ENCODE measurements around the gene ACTR1B.

- TF ChIP-seq, protein P1, sequence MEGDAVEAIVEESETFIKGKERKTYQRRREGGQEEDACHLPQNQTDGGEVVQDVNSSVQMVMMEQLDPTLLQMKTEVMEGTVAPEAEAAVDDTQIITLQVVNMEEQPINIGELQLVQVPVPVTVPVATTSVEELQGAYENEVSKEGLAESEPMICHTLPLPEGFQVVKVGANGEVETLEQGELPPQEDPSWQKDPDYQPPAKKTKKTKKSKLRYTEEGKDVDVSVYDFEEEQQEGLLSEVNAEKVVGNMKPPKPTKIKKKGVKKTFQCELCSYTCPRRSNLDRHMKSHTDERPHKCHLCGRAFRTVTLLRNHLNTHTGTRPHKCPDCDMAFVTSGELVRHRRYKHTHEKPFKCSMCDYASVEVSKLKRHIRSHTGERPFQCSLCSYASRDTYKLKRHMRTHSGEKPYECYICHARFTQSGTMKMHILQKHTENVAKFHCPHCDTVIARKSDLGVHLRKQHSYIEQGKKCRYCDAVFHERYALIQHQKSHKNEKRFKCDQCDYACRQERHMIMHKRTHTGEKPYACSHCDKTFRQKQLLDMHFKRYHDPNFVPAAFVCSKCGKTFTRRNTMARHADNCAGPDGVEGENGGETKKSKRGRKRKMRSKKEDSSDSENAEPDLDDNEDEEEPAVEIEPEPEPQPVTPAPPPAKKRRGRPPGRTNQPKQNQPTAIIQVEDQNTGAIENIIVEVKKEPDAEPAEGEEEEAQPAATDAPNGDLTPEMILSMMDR (IDR thresholded peaks at IDR 0.05; ENCODE audit: extremely low read depth in 1 of 2, insufficient read depth in 1 of 2, low read depth in 1 of 2, low read length in 2 of 2) = no peak
- TF ChIP-seq POLR2AphosphoS5 (IDR thresholded peaks at IDR 0.05; ENCODE audit: insufficient read depth, low read depth, low read length) = no peak
- TF ChIP-seq JUN (IDR thresholded peaks at IDR 0.05; ENCODE audit: borderline replicate concordance, insufficient read depth, insufficient read length, low read depth) = no peak
- no peak for TF ChIP-seq MAX (IDR thresholded peaks at IDR 0.05; ENCODE audit: insufficient read depth, insufficient read length)
- no peak for TF ChIP-seq EZH2 (IDR thresholded peaks at IDR 0.05; ENCODE audit: borderline replicate concordance, low read depth, low read length, severe bottlenecking)
- no peak for TF ChIP-seq POLR2A (IDR thresholded peaks at IDR 0.05; ENCODE audit: low read depth, low read length)
These were observed 6.8 kb downstream of the ACTR1B start for GRCh38 chr2:97656905-97657587.
